PC-9 (cell line): ENCODE data around the gene CXCL16. TPM values are rescaled to one million over a fixed set of nuclear protein-coding genes. Genes with fewer than 3 reads are reported as not detected.

Experiments used
- BruUV-seq: library from RNA; stranded (reverse); fragments of 400-500 nt; replicated peaks from 2 replicates; lab custom pipeline; 2021; lab: Mats Ljungman, UMichigan
- CTCF ChIA-PET: fragments of 300-600 bp; sonication (Branson Sonifier 250); formaldehyde crosslinking; loops from one replicate; lab custom pipeline; 2022; ENCODE audit warnings: antibody characterized with exemption; lab: Charles Lee
- POLR2A ChIA-PET: fragments of 300-600 bp; sonication (Branson Sonifier 250); formaldehyde crosslinking; loops from one replicate; lab custom pipeline; 2022; ENCODE audit warnings: antibody characterized with exemption; ENCODE audit not compliant: unreplicated experiment; lab: Charles Lee
- DNase-seq, 2 experiments: peaks; one replicate each; pipeline versions ENCODE4 v3.0.0 to v3.0.0-alpha.2; 2015 to 2022; ENCODE audit warnings: mixed read lengths in 1 of 2
- H2AFZ ChIP-seq: fragments of 200-600 bp; sonication (generic); 2 replicates; pipeline ENCODE4 v1.8.1; 2017; ENCODE audit warnings: antibody characterized with exemption
- H3F3A ChIP-seq: fragments of 200-600 bp; sonication (generic); 2 replicates; pipeline ENCODE4 v1.8.1; 2017; ENCODE audit warnings: antibody characterized with exemption, mild to moderate bottlenecking, low read depth; ENCODE audit not compliant: insufficient read depth
- H3K27ac ChIP-seq: fragments of 200-600 bp; sonication (generic); 2 replicates; pipeline ENCODE4 v1.6.1; 2016; ENCODE audit warnings: mixed run types
- H3K27me3 ChIP-seq: fragments of 200-600 bp; sonication (generic); 2 replicates; pipeline ENCODE4 v1.6.1; 2016; ENCODE audit warnings: low read depth, mixed run types; ENCODE audit not compliant: insufficient read depth
- H3K36me3 ChIP-seq: fragments of 200-600 bp; sonication (generic); 2 replicates; pipeline ENCODE4 v1.6.1; 2016; ENCODE audit warnings: low read depth, mixed run types
- H3K4me1 ChIP-seq: fragments of 200-600 bp; sonication (generic); replicated peaks from 2 replicates; pipeline ENCODE4 v1.6.1; 2016; ENCODE audit warnings: mixed run types; ENCODE audit not compliant: insufficient read depth
- H3K4me2 ChIP-seq: fragments of 200-600 bp; sonication (generic); 2 replicates; pipeline ENCODE4 v1.6.1; 2017; ENCODE audit warnings: mixed run types
- H3K4me3 ChIP-seq: fragments of 200-600 bp; sonication (generic); 2 replicates; pipeline ENCODE4 v1.6.1; 2016; ENCODE audit warnings: mixed run types
- H3K79me2 ChIP-seq: fragments of 200-600 bp; sonication (generic); 2 replicates; pipeline ENCODE4 v1.6.1; 2017; ENCODE audit warnings: low read depth, mixed run types
- H3K9me2 ChIP-seq: fragments of 200-600 bp; sonication (generic); 2 replicates; pipeline ENCODE4 v1.8.1; 2017; ENCODE audit warnings: mild to moderate bottlenecking; ENCODE audit not compliant: insufficient read depth
- H3K9me3 ChIP-seq: fragments of 200-600 bp; sonication (generic); 2 replicates; pipeline ENCODE4 v1.8.1; 2016; ENCODE audit warnings: low read depth; ENCODE audit not compliant: insufficient read depth
- H4K20me1 ChIP-seq: fragments of 200-600 bp; sonication (generic); 2 replicates; pipeline ENCODE4 v1.8.1; 2017; ENCODE audit not compliant: insufficient read depth
- CTCF ChIP-seq: fragments of 200-600 bp; sonication (generic); conservative IDR thresholded peaks from 2 replicates; pipeline ENCODE4 v1.6.1; 2017; ENCODE audit warnings: mixed run types, antibody characterized with exemption, mild to moderate bottlenecking, moderate library complexity
- EZH2 ChIP-seq: fragments of 200-600 bp; sonication (generic); IDR thresholded peaks from 2 replicates; pipeline ENCODE4 v1.8.0; 2017; ENCODE audit warnings: antibody characterized with exemption, low read depth
- intact Hi-C: fragments of 100-400 bp; cut with micrococcal nuclease; formaldehyde crosslinking; loops from one replicate; pipeline ENCODE4 v1.10.0; 2022; ENCODE audit not compliant: unreplicated experiment
- total RNA-seq: library from RNA; stranded (reverse); gene quantifications from 2 replicates; pipeline ENCODE4 v1.2.3, GENCODE V29; 2021

Gene CXCL16
- total RNA-seq, 1 experiment from 2014 or later, result 52.4 TPM

- H3K36me3 ChIP-seq, result no peaks in the 10 kb centered on the region
- H3K9me3 ChIP-seq, result no peaks in the 10 kb centered on the region
- H3K9me2 ChIP-seq, result no peaks in the 10 kb centered on the region
- no peaks in the 10 kb centered on the region for H3K27me3 ChIP-seq
- H3K4me3 ChIP-seq, result no peak overlapping the region
- intact Hi-C loops, result no loop called here
- ChIA-PET POLR2A (no interaction called here), CTCF (no interaction called here)
- TF ChIP-seq CTCF (no peak), EZH2 (no peak)
- peaks cover 8% of the 10 kb centered on the region for H3F3A ChIP-seq
- no peak overlapping the region for H2AFZ ChIP-seq
- no peak overlapping the region for H3K4me2 ChIP-seq
- no TSS peak for BruUV-seq
- H4K20me1 ChIP-seq, result no peaks in the 10 kb centered on the region
- no peak overlapping the region for H3K27ac ChIP-seq
- H3K79me2 ChIP-seq, result no peaks in the 10 kb centered on the region
- no peak for DNase-seq
- peaks cover 17% of the 10 kb centered on the region; the same call in 1 of the 2 replicates for H3K4me1 ChIP-seq
These were observed 4.8 kb downstream of the CXCL16 start for GRCh38 chr17:4734857-4735475.

DNA sequence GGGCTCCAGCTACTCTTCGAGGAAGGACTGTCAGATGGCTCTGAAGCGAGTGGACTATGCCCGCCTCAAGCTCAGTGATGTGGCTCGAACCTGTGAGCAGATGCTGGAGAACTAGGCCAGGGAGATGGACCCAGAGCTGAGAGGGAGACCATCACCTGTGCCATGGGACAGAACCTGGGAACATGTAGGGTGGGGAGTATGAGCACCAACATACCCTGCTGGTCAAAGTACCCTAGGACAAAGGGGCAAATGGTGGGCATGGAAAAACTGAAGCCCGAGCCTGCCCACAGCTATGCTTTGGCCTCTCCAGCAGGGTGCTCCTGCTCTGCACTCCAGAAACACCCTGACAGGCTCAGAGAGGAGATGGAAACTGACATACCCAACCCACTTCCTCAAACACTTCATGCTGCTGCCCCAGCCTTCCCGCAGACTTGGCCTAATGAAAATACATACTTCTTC lies 6.6 kb downstream of the CXCL16 start:
- CTCF ChIA-PET, result interaction anchor here (0.6 kb wide), 1 partner anchor 110 kb away, joined by 4 read pairs; no protein-coding TSS in a partner anchor
- no TSS peak for BruUV-seq
- no peak overlapping the region for H3K27ac ChIP-seq
- H3K4me3 ChIP-seq, result no peak overlapping the region
- peaks cover 10% of the 10 kb centered on the region; the same call in 1 of the 2 replicates for H3K4me1 ChIP-seq
- H4K20me1 ChIP-seq, result no peaks in the 10 kb centered on the region
- DNase-seq, result no peak
- TF ChIP-seq CTCF (no peak), EZH2 (no peak)
- intact Hi-C loops, result no loop called here
- no peak overlapping the region for H3K4me2 ChIP-seq
- POLR2A ChIA-PET, result no interaction called here
- H3K36me3 ChIP-seq, result no peaks in the 10 kb centered on the region
- H3K9me3 ChIP-seq, result no peaks in the 10 kb centered on the region
- no peaks in the 10 kb centered on the region for H3K27me3 ChIP-seq
- H3K9me2 ChIP-seq, result no peaks in the 10 kb centered on the region
- no peaks in the 10 kb centered on the region for H3K79me2 ChIP-seq
- H3F3A ChIP-seq, result peaks cover 17% of the 10 kb centered on the region
- no peak overlapping the region for H2AFZ ChIP-seq

GRCh38 chr17:4728124-4728523 lies 11.6 kb downstream of the CXCL16 start:
- H3K4me2 ChIP-seq, result no peak overlapping the region
- no peak overlapping the region for H3K27ac ChIP-seq
- BruUV-seq, result no TSS peak
- H3K4me3 ChIP-seq, result no peak overlapping the region
- H3F3A ChIP-seq, result peaks cover 15% of the 10 kb centered on the region
- intact Hi-C loops, result no loop called here
- TF ChIP-seq CTCF (no peak), EZH2 (no peak)
- no peak for DNase-seq
- POLR2A ChIA-PET, result no interaction called here
- H3K36me3 ChIP-seq, result no peaks in the 10 kb centered on the region
- no peaks in the 10 kb centered on the region for H3K9me2 ChIP-seq
- H3K79me2 ChIP-seq, result no peaks in the 10 kb centered on the region
- no peaks in the 10 kb centered on the region for H4K20me1 ChIP-seq
- H3K4me1 ChIP-seq, result peaks cover 9% of the 10 kb centered on the region; the same call in 1 of the 2 replicates
- H2AFZ ChIP-seq, result no peak overlapping the region
- CTCF ChIA-PET, result no interaction called here
- H3K27me3 ChIP-seq, result no peaks in the 10 kb centered on the region
- no peaks in the 10 kb centered on the region for H3K9me3 ChIP-seq
